Measurements from ENCODE around the gene NHSL2.

The NHSL2 gene

GRCh38 chrX:71922686-71923085 lies 12.0 kb downstream of the NHSL2 start:
- Histone ChIP-seq H3K9ac (ENCODE audit: low read length) (no peak overlapping the region), H3K9me3 (ENCODE audit: control insufficient read depth, insufficient read depth, low read depth, low read length) (no peaks in the 10 kb centered on the region; the same call in 1 of the 2 replicates), H3K4me3 (ENCODE audit: low read depth, low read length) (no peak overlapping the region), H3K4me1 (ENCODE audit: control insufficient read depth, insufficient read depth, low read length) (peaks cover 58% of the 10 kb centered on the region), H3K27me3 (ENCODE audit: control insufficient read depth, insufficient read depth, low read length) (no peaks in the 10 kb centered on the region), H3K36me3 (ENCODE audit: control insufficient read depth, insufficient read depth, low read length) (no peaks in the 10 kb centered on the region), H3K27ac (ENCODE audit: low read depth, low read length) (no peak overlapping the region)

GRCh38 chrX:71923516-71923915 lies 12.9 kb downstream of the NHSL2 start:
- Histone ChIP-seq H3K9ac (ENCODE audit: low read length) (no peak overlapping the region), H3K4me3 (ENCODE audit: low read depth, low read length) (no peak overlapping the region), H3K36me3 (ENCODE audit: control insufficient read depth, insufficient read depth, low read length) (no peaks in the 10 kb centered on the region), H3K27ac (ENCODE audit: low read depth, low read length) (peak overlapping the region; percentile 1; the same call in 1 of the 2 replicates), H3K27me3 (ENCODE audit: control insufficient read depth, insufficient read depth, low read length) (no peaks in the 10 kb centered on the region), H3K4me1 (ENCODE audit: control insufficient read depth, insufficient read depth, low read length) (peaks cover 50% of the 10 kb centered on the region), H3K9me3 (ENCODE audit: control insufficient read depth, insufficient read depth, low read depth, low read length) (peaks cover 3% of the 10 kb centered on the region; the same call in 1 of the 2 replicates)

GRCh38 chrX:71927040-71927439 lies 16.4 kb downstream of the NHSL2 start:
- Histone ChIP-seq H3K27ac (ENCODE audit: low read depth, low read length) (no peak overlapping the region), H3K27me3 (ENCODE audit: control insufficient read depth, insufficient read depth, low read length) (no peaks in the 10 kb centered on the region), H3K36me3 (ENCODE audit: control insufficient read depth, insufficient read depth, low read length) (no peaks in the 10 kb centered on the region), H3K4me3 (ENCODE audit: low read depth, low read length) (no peak overlapping the region), H3K9me3 (ENCODE audit: control insufficient read depth, insufficient read depth, low read depth, low read length) (peaks cover 7% of the 10 kb centered on the region; the same call in 1 of the 2 replicates), H3K9ac (ENCODE audit: low read length) (no peak overlapping the region), H3K4me1 (ENCODE audit: control insufficient read depth, insufficient read depth, low read length) (peaks cover 34% of the 10 kb centered on the region)

- peaks cover 4% of the 10 kb centered on the region; the same call in 1 of the 2 replicates for H3K27me3 ChIP-seq (ENCODE audit: control insufficient read depth, insufficient read depth, low read length)
Measured at GRCh38 chrX:71928856-71929255, 18.2 kb downstream of the NHSL2 start.

GRCh38 chrX:71930298-71930697 lies 19.7 kb downstream of the NHSL2 start:
- H3K27ac ChIP-seq (ENCODE audit: low read depth, low read length): no peak overlapping the region
- H3K4me1 ChIP-seq (ENCODE audit: control insufficient read depth, insufficient read depth, low read length): peaks cover 33% of the 10 kb centered on the region
- no peak overlapping the region for H3K4me3 ChIP-seq (ENCODE audit: low read depth, low read length)
- H3K9ac ChIP-seq (ENCODE audit: low read length): no peak overlapping the region
- peaks cover 4% of the 10 kb centered on the region; the same call in 1 of the 2 replicates for H3K27me3 ChIP-seq (ENCODE audit: control insufficient read depth, insufficient read depth, low read length)
- peaks cover 11% of the 10 kb centered on the region; the same call in 1 of the 2 replicates for H3K9me3 ChIP-seq (ENCODE audit: control insufficient read depth, insufficient read depth, low read depth, low read length)
- H3K36me3 ChIP-seq (ENCODE audit: control insufficient read depth, insufficient read depth, low read length): no peaks in the 10 kb centered on the region

More at GRCh38 chrX:71928856-71929255, 18.2 kb downstream of the NHSL2 start:
- peaks cover 33% of the 10 kb centered on the region for H3K4me1 ChIP-seq (ENCODE audit: control insufficient read depth, insufficient read depth, low read length)
- H3K27ac ChIP-seq (ENCODE audit: low read depth, low read length): no peak overlapping the region
- no peaks in the 10 kb centered on the region for H3K36me3 ChIP-seq (ENCODE audit: control insufficient read depth, insufficient read depth, low read length)
- no peak overlapping the region for H3K4me3 ChIP-seq (ENCODE audit: low read depth, low read length)
- H3K9me3 ChIP-seq (ENCODE audit: control insufficient read depth, insufficient read depth, low read depth, low read length): peaks cover 11% of the 10 kb centered on the region; the same call in 1 of the 2 replicates
- no peak overlapping the region for H3K9ac ChIP-seq (ENCODE audit: low read length)

GRCh38 chrX:71935476-71935875 lies 24.8 kb downstream of the NHSL2 start:
- peak overlapping the region; percentile 21 for H3K9ac ChIP-seq (ENCODE audit: low read length)
- H3K27me3 ChIP-seq (ENCODE audit: control insufficient read depth, insufficient read depth, low read length): peaks cover 4% of the 10 kb centered on the region; the same call in 1 of the 2 replicates
- no peaks in the 10 kb centered on the region for H3K36me3 ChIP-seq (ENCODE audit: control insufficient read depth, insufficient read depth, low read length)
- peaks cover 13% of the 10 kb centered on the region; the same call in 1 of the 2 replicates for H3K9me3 ChIP-seq (ENCODE audit: control insufficient read depth, insufficient read depth, low read depth, low read length)
- peak overlapping the region; percentile 11; the same call in 1 of the 2 replicates for H3K4me3 ChIP-seq (ENCODE audit: low read depth, low read length)
- peaks cover 51% of the 10 kb centered on the region for H3K4me1 ChIP-seq (ENCODE audit: control insufficient read depth, insufficient read depth, low read length)
- H3K27ac ChIP-seq (ENCODE audit: low read depth, low read length): peak overlapping the region; percentile 59

GRCh38 chrX:71936632-71937031 lies 26.0 kb downstream of the NHSL2 start:
- no peak overlapping the region for H3K9ac ChIP-seq (ENCODE audit: low read length)
- no peaks in the 10 kb centered on the region for H3K36me3 ChIP-seq (ENCODE audit: control insufficient read depth, insufficient read depth, low read length)
- H3K27me3 ChIP-seq (ENCODE audit: control insufficient read depth, insufficient read depth, low read length): peaks cover 4% of the 10 kb centered on the region; the same call in 1 of the 2 replicates
- peaks cover 63% of the 10 kb centered on the region for H3K4me1 ChIP-seq (ENCODE audit: control insufficient read depth, insufficient read depth, low read length)
- peaks cover 13% of the 10 kb centered on the region; the same call in 1 of the 2 replicates for H3K9me3 ChIP-seq (ENCODE audit: control insufficient read depth, insufficient read depth, low read depth, low read length)
- H3K27ac ChIP-seq (ENCODE audit: low read depth, low read length): 0 out of 2 replicates have a peak overlapping the region, but pooled peaks have one; percentile 12
- no peak overlapping the region for H3K4me3 ChIP-seq (ENCODE audit: low read depth, low read length)

- Histone ChIP-seq H3K9me3 (ENCODE audit: control insufficient read depth, insufficient read depth, low read depth, low read length) (peaks cover 13% of the 10 kb centered on the region; the same call in 1 of the 2 replicates), H3K4me3 (ENCODE audit: low read depth, low read length) (no peak overlapping the region), H3K27ac (ENCODE audit: low read depth, low read length) (no peak overlapping the region), H3K4me1 (ENCODE audit: control insufficient read depth, insufficient read depth, low read length) (peaks cover 79% of the 10 kb centered on the region), H3K9ac (ENCODE audit: low read length) (no peak overlapping the region), H3K36me3 (ENCODE audit: control insufficient read depth, insufficient read depth, low read length) (no peaks in the 10 kb centered on the region), H3K27me3 (ENCODE audit: control insufficient read depth, insufficient read depth, low read length) (peaks cover 4% of the 10 kb centered on the region; the same call in 1 of the 2 replicates)
Measured at GRCh38 chrX:71938371-71938770, 27.7 kb downstream of the NHSL2 start.

- Histone ChIP-seq H3K4me1 (ENCODE audit: control insufficient read depth, insufficient read depth, low read length) (peaks cover 65% of the 10 kb centered on the region), H3K27ac (ENCODE audit: low read depth, low read length) (no peak overlapping the region), H3K9me3 (ENCODE audit: control insufficient read depth, insufficient read depth, low read depth, low read length) (peaks cover 9% of the 10 kb centered on the region; the same call in 1 of the 2 replicates), H3K36me3 (ENCODE audit: control insufficient read depth, insufficient read depth, low read length) (no peaks in the 10 kb centered on the region), H3K27me3 (ENCODE audit: control insufficient read depth, insufficient read depth, low read length) (no peaks in the 10 kb centered on the region), H3K9ac (ENCODE audit: low read length) (no peak overlapping the region), H3K4me3 (ENCODE audit: low read depth, low read length) (no peak overlapping the region)
Measured at GRCh38 chrX:71941145-71941544, 30.5 kb downstream of the NHSL2 start.

GRCh38 chrX:71941776-71942175 lies 31.1 kb downstream of the NHSL2 start:
- H3K9me3 ChIP-seq (ENCODE audit: control insufficient read depth, insufficient read depth, low read depth, low read length): peaks cover 9% of the 10 kb centered on the region; the same call in 1 of the 2 replicates
- H3K4me1 ChIP-seq (ENCODE audit: control insufficient read depth, insufficient read depth, low read length): peaks cover 59% of the 10 kb centered on the region
- no peaks in the 10 kb centered on the region for H3K36me3 ChIP-seq (ENCODE audit: control insufficient read depth, insufficient read depth, low read length)
- H3K27ac ChIP-seq (ENCODE audit: low read depth, low read length): no peak overlapping the region
- H3K27me3 ChIP-seq (ENCODE audit: control insufficient read depth, insufficient read depth, low read length): no peaks in the 10 kb centered on the region
- H3K9ac ChIP-seq (ENCODE audit: low read length): no peak overlapping the region
- H3K4me3 ChIP-seq (ENCODE audit: low read depth, low read length): no peak overlapping the region

- Histone ChIP-seq H3K27ac (ENCODE audit: low read depth, low read length) (no peak overlapping the region), H3K36me3 (ENCODE audit: control insufficient read depth, insufficient read depth, low read length) (no peaks in the 10 kb centered on the region), H3K4me1 (ENCODE audit: control insufficient read depth, insufficient read depth, low read length) (peaks cover 54% of the 10 kb centered on the region), H3K27me3 (ENCODE audit: control insufficient read depth, insufficient read depth, low read length) (no peaks in the 10 kb centered on the region), H3K9ac (ENCODE audit: low read length) (no peak overlapping the region), H3K9me3 (ENCODE audit: control insufficient read depth, insufficient read depth, low read depth, low read length) (peaks cover 4% of the 10 kb centered on the region; the same call in 1 of the 2 replicates), H3K4me3 (ENCODE audit: low read depth, low read length) (no peak overlapping the region)
Measured at GRCh38 chrX:71944369-71944768, 33.7 kb downstream of the NHSL2 start.

Measured in HUES6 (cell line).